Neural cell (in vitro differentiated cells): Measurements from ENCODE around the gene TRABD2B. TPM values are rescaled to one million over a fixed set of nuclear protein-coding genes. Genes with fewer than 3 reads are reported as not detected.

Source experiments
- H2AFZ ChIP-seq: fragments of 200-600, 300-800 bp; sonication (generic), shearing (Covaris generic); 2 replicates; pipeline ENCODE4 v1.6.0; 2014; ENCODE audit warnings: low read depth, mild to moderate bottlenecking, antibody characterized with exemption, low read length, moderate library complexity
- H3F3A ChIP-seq: fragments of 200-600 bp; shearing (Covaris generic); 2 replicates; pipeline ENCODE4 v1.6.1; 2016; ENCODE audit warnings: mild to moderate bottlenecking, moderate library complexity, mixed read lengths, antibody characterized with exemption, low read length; ENCODE audit not compliant: insufficient read depth, poor library complexity, severe bottlenecking
- H3K27ac ChIP-seq: fragments of 200-600, 300-800 bp; sonication (generic), shearing (Covaris generic); 2 replicates; pipeline ENCODE4 v1.5.1; 2014; ENCODE audit warnings: mild to moderate bottlenecking, low read length, moderate library complexity
- H3K27me3 ChIP-seq: fragments of 300-800, 200-600 bp; sonication (generic), shearing (Covaris generic); 2 replicates; pipeline ENCODE4 v1.6.0; 2014; ENCODE audit warnings: mild to moderate bottlenecking, low read depth, low read length, moderate library complexity; ENCODE audit not compliant: insufficient read depth
- H3K36me3 ChIP-seq: fragments of 300-800, 200-600 bp; sonication (generic), shearing (Covaris generic); 2 replicates; pipeline ENCODE4 v1.5.1; 2014; ENCODE audit warnings: mild to moderate bottlenecking, antibody characterized with exemption, low read length, moderate library complexity; ENCODE audit not compliant: insufficient read depth
- H3K4me2 ChIP-seq: fragments of 300-800, 200-600 bp; sonication (generic), shearing (Covaris generic); 2 replicates; pipeline ENCODE4 v1.6.0; 2014; ENCODE audit warnings: mild to moderate bottlenecking, low read length
- H3K4me3 ChIP-seq: fragments of 300-800, 200-600 bp; sonication (generic), shearing (Covaris generic); 2 replicates; pipeline ENCODE4 v1.5.1; 2014; ENCODE audit warnings: mild to moderate bottlenecking, low read length, moderate library complexity
- H3K79me2 ChIP-seq: fragments of 200-600 bp; shearing (Covaris generic); replicated peaks from 2 replicates; pipeline ENCODE4 v1.6.0; 2014; ENCODE audit warnings: mild to moderate bottlenecking, low read length, moderate library complexity; ENCODE audit not compliant: insufficient read depth
- H3K9ac ChIP-seq: fragments of 300-800, 200-600 bp; sonication (generic), shearing (Covaris generic); 2 replicates; pipeline ENCODE4 v1.6.1; 2016; ENCODE audit warnings: mild to moderate bottlenecking, low read length, mixed read lengths
- H3K9me2 ChIP-seq: fragments of 200-600 bp; shearing (Covaris generic); 2 replicates; pipeline ENCODE4 v1.6.1; 2016; ENCODE audit warnings: mild to moderate bottlenecking, low read length, mixed read lengths; ENCODE audit not compliant: insufficient read depth
- H3K9me3 ChIP-seq: fragments of 200-600, 300-800 bp; sonication (generic), shearing (Covaris generic); 2 replicates; pipeline ENCODE4 v1.6.1; 2016; ENCODE audit warnings: mild to moderate bottlenecking, mixed run types, low read length, moderate library complexity, mixed read lengths
- H4K20me1 ChIP-seq: fragments of 200-600 bp; shearing (Covaris generic); 2 replicates; pipeline ENCODE4 v1.6.1; 2016; ENCODE audit warnings: mild to moderate bottlenecking, mixed run types; ENCODE audit not compliant: insufficient read depth
- EP300 ChIP-seq: fragments of 450-650 bp; conservative IDR thresholded peaks from 2 replicates; pipeline ENCODE4 v1.6.1; 2014; ENCODE audit warnings: antibody characterized with exemption, mild to moderate bottlenecking, moderate library complexity; ENCODE audit not compliant: poor library complexity, severe bottlenecking
- EZH2 ChIP-seq: fragments of 200-600, 300-800 bp; shearing (Covaris generic), sonication (generic); IDR thresholded peaks from 2 replicates; pipeline ENCODE4 v1.6.1; 2014; ENCODE audit warnings: antibody characterized with exemption, low read length, borderline replicate concordance, mild to moderate bottlenecking; ENCODE audit not compliant: insufficient read depth, poor library complexity, severe bottlenecking
- MXI1 ChIP-seq: fragments of 450-650 bp; conservative IDR thresholded peaks from 2 replicates; pipeline ENCODE4 v1.6.1; 2014; ENCODE audit warnings: antibody characterized with exemption, mild to moderate bottlenecking; ENCODE audit not compliant: poor library complexity, severe bottlenecking
- POLR2AphosphoS5 ChIP-seq: IDR thresholded peaks from 2 replicates; pipeline ENCODE4 v1.6.1; 2012
- RAD21 ChIP-seq: fragments of 450-650 bp; conservative IDR thresholded peaks from 2 replicates; pipeline ENCODE4 v1.6.1; 2014; ENCODE audit warnings: antibody characterized with exemption, mild to moderate bottlenecking, moderate library complexity
- SMC3 ChIP-seq: fragments of 450-650 bp; conservative IDR thresholded peaks from 2 replicates; pipeline ENCODE4 v1.6.1; 2014; ENCODE audit warnings: antibody characterized with exemption, mild to moderate bottlenecking, moderate library complexity; ENCODE audit not compliant: poor library complexity
- TAF1 ChIP-seq: IDR thresholded peaks from 2 replicates; pipeline ENCODE4 v1.6.1; 2012; ENCODE audit warnings: low read depth
- polyA plus RNA-seq: library from polyadenylated mRNA; depleted of rRNA; stranded (reverse); fragments of >200 nt; gene quantifications from 2 replicates; pipeline ENCODE4 v1.2.3, GENCODE V29; 2014
- TF ChIP-seq, protein P1 (sequence below): IDR thresholded peaks from 2 replicates; pipeline ENCODE4 v1.6.1; 2012; ENCODE audit warnings: borderline replicate concordance
- TF ChIP-seq, protein P2 (sequence below): fragments of 450-650 bp; IDR thresholded peaks from 2 replicates; pipeline ENCODE4 v1.5.1; 2014; ENCODE audit warnings: antibody characterized with exemption, mild to moderate bottlenecking, moderate library complexity; ENCODE audit not compliant: poor library complexity, severe bottlenecking

TRABD2B gene
- polyA plus RNA-seq, 1 donor from 2014 or later, result 0.02 TPM

GRCh38 chr1:47814612-47815395, 182.4 kb downstream of the TRABD2B start:
- Histone ChIP-seq H2AFZ (no peak overlapping the region), H3K9ac (no peak overlapping the region), H3K79me2 (no peaks in the 10 kb centered on the region), H3K4me2 (no peak overlapping the region), H3F3A (no peaks in the 10 kb centered on the region), H3K27me3 (no peaks in the 10 kb centered on the region), H3K9me3 (no peaks in the 10 kb centered on the region), H3K9me2 (no peaks in the 10 kb centered on the region), H4K20me1 (no peaks in the 10 kb centered on the region), H3K4me3 (no peak overlapping the region), H3K36me3 (no peaks in the 10 kb centered on the region), H3K27ac (no peak overlapping the region)
- TF ChIP-seq SMC3 (no peak), MXI1 (no peak), EZH2 (no peak), EP300 (no peak), POLR2AphosphoS5 (no peak), RAD21 (no peak), TAF1 (no peak)
- TF ChIP-seq, protein P1, sequence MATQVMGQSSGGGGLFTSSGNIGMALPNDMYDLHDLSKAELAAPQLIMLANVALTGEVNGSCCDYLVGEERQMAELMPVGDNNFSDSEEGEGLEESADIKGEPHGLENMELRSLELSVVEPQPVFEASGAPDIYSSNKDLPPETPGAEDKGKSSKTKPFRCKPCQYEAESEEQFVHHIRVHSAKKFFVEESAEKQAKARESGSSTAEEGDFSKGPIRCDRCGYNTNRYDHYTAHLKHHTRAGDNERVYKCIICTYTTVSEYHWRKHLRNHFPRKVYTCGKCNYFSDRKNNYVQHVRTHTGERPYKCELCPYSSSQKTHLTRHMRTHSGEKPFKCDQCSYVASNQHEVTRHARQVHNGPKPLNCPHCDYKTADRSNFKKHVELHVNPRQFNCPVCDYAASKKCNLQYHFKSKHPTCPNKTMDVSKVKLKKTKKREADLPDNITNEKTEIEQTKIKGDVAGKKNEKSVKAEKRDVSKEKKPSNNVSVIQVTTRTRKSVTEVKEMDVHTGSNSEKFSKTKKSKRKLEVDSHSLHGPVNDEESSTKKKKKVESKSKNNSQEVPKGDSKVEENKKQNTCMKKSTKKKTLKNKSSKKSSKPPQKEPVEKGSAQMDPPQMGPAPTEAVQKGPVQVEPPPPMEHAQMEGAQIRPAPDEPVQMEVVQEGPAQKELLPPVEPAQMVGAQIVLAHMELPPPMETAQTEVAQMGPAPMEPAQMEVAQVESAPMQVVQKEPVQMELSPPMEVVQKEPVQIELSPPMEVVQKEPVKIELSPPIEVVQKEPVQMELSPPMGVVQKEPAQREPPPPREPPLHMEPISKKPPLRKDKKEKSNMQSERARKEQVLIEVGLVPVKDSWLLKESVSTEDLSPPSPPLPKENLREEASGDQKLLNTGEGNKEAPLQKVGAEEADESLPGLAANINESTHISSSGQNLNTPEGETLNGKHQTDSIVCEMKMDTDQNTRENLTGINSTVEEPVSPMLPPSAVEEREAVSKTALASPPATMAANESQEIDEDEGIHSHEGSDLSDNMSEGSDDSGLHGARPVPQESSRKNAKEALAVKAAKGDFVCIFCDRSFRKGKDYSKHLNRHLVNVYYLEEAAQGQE, result no peak
- TF ChIP-seq, protein P2, sequence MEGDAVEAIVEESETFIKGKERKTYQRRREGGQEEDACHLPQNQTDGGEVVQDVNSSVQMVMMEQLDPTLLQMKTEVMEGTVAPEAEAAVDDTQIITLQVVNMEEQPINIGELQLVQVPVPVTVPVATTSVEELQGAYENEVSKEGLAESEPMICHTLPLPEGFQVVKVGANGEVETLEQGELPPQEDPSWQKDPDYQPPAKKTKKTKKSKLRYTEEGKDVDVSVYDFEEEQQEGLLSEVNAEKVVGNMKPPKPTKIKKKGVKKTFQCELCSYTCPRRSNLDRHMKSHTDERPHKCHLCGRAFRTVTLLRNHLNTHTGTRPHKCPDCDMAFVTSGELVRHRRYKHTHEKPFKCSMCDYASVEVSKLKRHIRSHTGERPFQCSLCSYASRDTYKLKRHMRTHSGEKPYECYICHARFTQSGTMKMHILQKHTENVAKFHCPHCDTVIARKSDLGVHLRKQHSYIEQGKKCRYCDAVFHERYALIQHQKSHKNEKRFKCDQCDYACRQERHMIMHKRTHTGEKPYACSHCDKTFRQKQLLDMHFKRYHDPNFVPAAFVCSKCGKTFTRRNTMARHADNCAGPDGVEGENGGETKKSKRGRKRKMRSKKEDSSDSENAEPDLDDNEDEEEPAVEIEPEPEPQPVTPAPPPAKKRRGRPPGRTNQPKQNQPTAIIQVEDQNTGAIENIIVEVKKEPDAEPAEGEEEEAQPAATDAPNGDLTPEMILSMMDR, result no peak

- Histone ChIP-seq H3K36me3 (no peaks in the 10 kb centered on the region), H3K9ac (no peak overlapping the region), H3K4me3 (no peak overlapping the region), H4K20me1 (no peaks in the 10 kb centered on the region), H3K9me3 (no peaks in the 10 kb centered on the region), H3K4me2 (no peak overlapping the region), H3K9me2 (no peaks in the 10 kb centered on the region), H3K27me3 (no peaks in the 10 kb centered on the region), H3K27ac (no peak overlapping the region), H3F3A (no peaks in the 10 kb centered on the region), H3K79me2 (no peaks in the 10 kb centered on the region), H2AFZ (no peak overlapping the region)
- TF ChIP-seq RAD21 (no peak), SMC3 (no peak), EP300 (no peak), MXI1 (no peak)
Observed at GRCh38 chr1:47813970-47814369, 183.2 kb downstream of the TRABD2B start.
